Cerebellar cortex (tissue), 1 donor: ENCODE data around the gene MAP2K2.

ENCODE experiments used
- DNase-seq: peaks from one replicate; pipeline ENCODE4 v3.0.0-alpha.2; 2015; ENCODE audit warnings: low spot score

MAP2K2 gene

DNA sequence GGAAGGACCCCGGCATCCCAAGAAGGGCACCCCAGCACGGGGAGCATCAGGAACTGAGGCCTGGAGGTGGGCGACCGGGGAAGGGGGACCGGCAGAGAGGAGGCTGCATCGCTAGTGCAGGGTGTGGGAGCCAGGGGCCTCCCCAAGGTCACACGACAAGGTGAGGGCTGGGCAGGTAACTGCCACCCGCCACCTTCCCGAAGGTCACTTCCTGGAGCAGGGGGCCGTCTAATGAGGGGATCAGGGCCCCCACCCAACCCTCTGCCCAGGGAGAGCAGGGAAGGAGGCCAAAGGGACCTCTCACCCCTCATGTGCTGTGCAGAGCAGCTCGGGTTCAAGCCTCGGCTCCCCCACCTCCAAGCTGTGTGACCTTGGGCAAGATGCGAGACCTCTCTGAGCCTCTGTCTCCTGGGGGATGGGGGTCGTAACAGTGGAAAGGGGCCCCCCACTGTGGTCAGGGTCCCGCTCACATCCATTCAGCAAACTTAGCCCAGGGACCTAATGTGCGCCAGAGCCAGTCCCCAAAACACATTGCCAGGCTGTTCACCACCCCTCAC, 63.2 kb downstream of the MAP2K2 start:
- DNase-seq = no peak

DNA sequence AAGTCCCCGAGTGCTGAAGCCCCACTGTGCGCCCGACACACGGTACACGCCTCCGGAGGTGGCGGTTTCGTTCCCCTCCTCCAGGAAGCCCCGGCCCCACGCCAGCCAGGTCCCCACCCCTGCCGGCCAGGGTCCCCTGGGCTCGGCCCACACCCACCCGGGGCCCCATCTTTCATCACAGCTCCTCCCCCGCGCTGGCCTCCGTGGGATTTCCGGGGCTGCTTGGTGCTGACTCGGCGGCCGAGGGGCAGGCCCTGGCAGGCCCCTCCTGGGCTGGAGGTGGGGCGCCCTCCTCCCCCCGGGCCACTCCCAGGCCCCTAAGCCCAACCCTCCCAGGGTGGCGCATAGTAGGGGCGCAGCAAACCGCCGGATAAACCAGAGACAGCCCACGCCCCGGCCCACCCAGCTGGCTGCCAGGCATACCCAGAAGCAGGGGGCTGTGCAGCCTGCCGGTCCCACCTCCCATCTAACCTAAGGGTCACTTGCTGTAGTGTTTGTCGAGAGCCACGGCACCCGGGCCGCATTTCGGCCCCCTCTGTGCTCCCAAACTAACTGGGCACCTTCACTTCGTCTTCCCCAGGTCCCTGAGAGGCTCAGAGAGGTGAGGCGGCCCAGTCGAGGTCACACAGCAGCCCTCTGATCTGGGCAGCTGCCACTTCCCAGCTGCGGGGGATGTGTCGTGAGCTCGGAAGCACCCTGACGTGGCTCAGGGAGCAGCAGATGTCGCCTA, 63.9 kb downstream of the MAP2K2 start:
- no peak for DNase-seq

DNA sequence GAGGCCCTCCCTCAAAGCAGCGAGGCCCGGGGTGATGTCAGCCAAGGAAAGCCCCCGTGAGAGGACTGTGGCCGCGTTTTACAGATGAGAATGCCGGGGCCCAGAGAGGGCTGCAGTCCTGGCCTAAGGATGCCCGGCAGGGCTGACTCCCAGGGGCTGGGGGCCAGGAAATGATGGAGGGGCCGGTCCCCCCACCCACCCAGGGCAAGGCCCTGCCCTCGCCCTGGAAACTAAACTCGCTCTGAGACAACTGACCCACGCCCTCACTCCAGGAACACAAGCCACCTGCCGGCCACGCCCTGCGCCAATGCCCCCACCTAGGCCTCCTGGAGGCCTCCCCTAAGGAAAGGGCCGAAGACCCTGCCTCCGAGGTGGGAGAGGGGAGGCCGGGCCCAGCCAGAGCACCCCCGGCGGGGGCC, 64.5 kb downstream of the MAP2K2 start:
- no peak for DNase-seq

DNA sequence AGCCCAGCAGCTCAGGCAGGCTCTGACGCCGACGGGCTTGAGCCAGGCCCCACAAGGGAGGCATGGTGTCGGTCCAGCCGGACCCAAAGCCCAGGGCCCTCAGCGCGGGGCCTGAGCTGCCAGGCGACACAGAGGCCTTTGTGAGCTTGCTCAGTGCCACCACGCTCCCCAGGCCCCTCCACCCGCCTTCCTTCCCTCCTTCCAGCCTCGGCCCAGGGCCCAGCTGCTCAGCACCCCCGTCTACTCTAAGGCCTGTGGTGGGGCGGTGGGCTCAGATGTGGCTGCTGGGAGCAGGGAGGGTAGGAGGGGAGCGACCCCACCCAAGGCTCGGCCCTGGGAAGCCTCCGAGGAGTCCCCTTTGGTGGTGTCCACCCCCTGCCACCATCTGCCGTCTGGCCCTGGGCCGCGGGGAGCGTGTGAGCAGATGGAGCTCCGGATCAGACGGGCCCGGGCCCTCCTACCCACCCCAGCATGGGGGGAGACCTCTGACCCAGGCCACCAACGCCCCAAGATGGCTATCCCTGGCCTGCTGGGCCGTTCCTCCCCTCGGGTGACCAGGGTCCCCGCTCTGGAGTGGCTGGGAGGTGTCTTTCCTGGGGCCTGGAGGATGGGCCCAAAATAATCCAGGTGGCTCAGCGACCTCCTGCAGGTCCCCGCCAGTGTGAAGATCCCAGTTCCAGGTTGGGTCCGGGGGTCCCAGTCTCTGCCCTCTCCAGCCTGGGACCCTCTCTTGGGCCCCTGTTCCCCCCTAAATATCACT, 65.0 kb downstream of the MAP2K2 start:
- DNase-seq = peak; percentile 62

DNA sequence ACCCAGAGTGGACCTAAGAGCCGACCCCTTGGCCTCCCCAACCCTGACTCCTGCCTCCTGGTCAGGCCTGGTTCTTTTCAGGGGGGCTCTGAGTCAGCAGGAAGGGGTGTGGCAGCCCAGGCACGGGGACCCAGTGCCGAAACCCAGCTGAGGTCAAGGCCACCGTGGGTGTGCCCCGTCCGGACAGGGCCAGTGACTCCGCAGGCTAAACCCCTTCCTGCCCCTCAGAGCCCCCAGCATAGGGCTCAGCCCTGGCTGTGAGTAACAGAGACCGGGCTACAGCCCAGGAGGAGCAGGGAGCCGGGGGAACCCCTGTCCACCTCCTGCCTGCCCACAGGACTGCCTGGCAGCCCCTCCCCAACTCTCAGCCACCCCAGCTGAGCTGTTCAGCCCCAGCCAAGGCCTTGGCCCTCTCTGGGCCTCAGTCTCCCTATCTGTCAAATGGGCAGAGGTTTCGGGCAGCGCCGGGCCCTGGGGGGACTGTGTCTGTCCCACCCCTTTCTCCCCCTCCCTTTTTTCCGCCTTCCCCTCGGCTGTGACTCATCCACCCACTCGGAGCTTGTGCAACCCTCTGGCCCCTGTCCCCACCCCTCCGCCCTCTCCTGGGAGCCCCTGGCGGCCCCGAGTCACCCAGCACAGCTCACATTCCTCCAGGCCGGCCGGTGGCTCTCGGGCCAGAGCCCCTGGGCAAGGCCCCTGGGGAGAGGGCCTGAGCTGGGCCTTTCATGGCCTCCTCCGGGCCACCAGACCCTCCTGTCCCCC, 65.8 kb downstream of the MAP2K2 start:
- DNase-seq = no peak

DNA sequence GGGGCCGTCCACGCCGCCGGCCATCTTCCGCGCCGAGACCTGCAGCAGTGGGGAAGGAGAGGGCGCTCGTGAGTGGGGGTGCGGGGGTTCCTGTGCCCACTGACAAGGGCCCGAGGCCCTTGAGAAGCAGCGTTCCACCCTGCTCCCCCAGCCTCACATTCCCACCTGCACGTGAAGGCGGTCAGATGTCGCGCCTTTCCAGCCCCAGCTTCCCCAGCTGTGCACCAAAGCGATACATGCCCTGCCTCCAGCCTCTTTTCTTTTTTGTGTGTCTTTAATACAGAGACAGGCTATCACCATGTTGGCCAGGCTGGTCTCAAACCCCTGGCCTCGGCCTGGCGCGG, 68.7 kb downstream of the MAP2K2 start:
- no peak for DNase-seq

DNA sequence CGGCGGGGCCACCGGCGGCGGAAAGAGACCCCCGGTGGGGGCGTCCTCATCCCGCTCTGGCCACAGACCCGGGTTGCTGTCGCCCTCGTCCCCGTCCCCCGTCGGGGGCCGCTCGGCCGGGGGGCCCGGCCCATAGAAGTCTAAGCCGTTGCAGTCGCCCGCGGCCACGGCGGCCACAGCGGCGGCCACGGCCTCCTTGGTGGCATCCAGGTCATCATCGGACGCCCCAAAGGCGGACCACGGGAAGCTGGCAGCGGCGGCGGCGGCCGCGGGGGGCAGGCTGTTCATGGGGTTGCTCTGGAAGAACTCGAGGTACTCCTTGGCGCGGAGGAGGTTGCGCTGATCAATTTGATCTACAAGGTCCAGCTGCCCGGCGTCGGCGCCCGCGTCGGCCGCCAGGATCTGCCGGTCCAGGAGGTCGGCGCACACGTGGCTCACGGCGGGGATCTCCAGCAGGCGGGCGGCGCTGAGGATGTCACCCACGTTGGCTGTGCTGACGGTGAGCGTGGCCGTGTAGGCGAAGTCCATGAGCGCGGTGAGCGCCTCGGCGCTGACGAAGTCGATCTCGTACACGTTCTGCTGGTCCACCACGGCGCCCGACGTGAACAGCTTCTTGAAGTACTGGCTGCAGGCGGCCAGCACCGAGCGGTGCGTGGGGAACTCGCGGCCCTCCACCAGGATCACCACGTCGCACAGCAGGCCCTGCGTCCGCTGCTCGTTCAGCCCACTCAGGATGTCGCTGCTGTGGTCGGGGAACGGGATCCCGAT, 69.3 kb downstream of the MAP2K2 start:
- DNase-seq = no peak

DNA sequence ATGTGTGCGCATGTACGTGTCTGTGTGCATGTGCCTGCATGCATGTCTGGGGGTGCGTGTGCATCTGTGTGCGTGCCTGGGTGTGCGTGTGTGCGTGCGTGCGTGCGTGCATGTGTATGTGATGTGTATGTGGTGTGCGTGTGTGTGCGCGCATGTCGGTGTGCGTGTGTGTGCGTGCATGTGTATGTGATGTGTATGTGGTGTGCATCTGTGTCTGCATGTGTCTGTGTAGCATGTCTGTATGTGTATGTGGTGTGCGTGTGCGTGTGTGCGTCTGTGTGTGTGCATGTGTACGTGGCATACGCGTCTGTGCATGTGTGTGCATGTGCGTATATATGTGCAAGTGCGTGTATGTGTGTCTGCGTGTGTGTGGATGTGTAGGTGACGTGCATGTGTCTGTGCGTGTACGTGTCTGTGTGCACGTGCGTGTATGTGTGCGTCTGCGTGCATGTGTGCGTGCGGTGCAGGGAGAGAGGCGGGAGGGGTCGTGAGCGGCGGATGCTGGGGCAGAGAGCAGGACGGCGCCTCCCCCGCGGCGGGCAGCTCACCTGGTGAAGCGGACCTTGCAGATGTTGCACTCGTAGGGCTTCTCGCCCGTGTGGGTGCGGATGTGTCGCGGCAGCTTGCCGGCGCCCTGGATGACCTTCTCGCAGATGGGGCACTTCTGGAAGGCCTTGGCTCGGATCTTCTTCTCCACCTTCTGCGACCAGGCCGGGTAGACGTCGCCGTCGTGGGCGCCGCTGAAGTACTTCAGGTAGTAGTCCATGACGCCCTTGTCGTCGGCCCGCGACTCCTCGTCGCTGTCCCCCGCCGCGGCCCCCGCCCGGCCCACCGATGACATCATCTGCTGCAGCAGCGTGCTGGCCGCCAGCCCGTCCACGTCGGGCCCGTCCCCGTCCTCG, 70.2 kb downstream of the MAP2K2 start:
- DNase-seq = no peak

DNA sequence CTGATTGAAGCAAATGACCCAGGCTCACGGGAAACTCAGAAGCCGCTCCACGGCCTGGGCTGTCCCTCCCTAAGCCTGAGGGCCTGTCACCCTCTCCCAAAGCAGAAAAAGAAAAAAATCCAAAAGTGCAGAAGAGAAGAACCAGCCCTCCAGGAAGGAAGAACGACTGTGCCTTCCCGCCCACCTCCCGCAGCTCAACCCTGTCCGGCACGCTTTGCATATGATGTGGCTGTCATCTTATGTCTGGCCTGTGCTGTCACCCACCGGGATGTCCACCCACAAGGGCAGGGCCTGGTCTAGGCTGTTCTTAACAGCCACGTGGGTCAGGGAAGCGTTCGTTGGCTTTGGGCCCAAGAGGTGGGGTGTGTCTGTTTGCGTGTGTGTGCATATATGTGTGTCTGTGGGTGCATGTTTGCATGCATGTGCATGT, 70.9 kb downstream of the MAP2K2 start:
- DNase-seq = no peak

DNA sequence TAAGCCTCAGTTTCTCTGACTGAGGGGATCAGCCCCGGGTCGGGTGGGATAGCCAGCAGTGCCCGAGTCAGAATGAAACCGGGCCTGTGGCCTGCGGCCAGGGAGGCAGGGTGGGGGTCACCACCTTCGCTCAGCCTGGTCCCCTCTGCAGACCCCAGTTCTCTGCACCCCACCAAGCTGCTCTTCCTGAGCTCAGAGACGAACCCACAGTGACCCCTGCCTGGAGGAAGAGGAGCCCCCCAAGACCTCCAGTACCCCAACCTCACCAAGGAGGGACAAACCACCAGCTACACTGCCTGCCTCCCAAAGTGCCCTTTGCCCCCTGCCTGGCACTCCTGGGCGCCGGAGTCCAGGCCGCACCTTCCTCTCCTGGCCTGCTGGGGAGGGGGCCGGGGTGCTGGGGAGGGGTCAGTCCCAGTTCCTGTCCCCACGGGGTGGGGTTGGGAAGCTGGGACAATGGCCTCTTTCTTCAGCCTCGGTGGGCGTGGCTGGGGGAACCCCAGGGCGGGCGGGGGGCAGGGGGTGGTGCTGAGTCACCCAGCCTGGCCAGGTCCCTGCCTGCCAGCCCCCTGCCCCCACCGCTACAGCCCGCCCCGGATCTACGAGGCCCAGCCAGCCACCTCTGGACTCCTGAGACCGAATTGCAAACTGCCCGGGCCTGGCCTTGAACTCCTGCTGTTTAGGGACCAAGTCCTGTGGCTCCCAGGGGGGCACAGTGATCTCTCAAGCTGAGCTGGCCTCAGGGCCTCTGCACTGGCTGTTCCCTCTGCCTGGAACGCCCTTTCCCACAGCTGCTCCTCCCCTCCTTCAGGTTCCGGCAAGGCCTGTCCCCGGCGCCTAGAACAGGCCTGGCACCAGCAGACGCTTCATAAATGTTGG, 71.6 kb downstream of the MAP2K2 start:
- no peak for DNase-seq

DNA sequence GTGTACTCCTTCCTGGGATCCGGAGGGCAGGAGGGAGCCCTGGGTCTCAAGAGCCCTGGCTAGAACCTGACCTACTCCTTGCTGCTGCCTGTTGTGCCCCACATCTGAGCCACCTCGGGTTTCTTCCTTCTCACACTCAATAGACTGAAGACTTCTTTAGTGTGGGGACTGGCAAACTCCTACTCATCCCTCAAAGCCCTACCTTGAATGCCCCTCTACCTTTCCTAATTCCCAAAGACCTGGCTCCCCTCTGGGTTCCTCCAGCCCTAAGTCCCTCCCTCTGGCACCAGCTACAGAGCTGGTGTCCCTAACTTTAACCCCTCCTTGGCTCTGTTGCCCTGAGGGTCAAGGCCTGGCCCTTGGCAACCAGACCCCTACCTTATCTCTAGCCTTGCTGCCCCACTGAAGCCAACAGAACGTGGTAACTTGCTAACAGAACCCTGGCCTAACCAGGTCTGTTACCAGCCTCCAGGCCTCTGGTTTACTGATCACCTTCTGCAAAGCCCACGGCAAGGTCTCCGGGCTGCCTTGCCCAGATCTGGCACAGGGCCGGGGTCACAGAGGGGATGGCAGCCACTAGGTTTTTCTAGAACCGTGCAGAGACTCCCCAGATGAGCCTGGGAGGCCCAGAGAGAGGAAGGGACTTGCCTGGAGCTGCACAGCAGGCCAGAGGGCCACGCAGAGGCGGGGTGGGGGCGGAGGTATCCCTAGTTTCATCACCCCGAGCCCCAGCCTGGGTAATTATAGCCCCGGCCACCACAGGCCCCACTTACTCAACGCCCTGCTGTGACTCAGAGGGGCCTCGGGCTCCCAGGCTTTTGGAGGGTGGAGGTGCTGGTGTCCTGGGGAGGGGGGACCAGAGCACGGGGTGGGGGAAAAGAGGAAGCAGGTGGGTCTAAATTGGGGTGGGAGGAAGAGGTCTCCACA, 72.5 kb downstream of the MAP2K2 start:
- DNase-seq = no peak

DNA sequence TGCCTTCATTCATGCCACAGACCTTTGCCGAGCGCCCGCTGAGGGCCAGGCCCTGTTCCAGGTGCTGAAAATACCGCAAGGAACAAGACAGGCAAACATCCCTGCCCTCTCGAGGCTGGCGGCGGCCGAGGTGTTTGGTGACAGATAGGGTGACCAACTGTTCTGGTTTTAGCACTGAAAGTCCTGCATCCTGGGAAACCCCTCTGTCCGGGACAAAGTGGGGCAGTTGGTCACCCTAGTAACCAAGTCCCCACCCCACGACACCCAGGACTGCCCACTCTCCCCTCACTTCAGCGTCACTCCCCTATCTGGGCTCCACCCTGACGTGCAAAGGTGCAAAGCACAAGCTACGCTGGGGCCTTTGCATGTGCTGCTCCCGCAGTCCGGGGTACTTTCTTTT, 74.5 kb downstream of the MAP2K2 start:
- peak; percentile 86 for DNase-seq

DNA sequence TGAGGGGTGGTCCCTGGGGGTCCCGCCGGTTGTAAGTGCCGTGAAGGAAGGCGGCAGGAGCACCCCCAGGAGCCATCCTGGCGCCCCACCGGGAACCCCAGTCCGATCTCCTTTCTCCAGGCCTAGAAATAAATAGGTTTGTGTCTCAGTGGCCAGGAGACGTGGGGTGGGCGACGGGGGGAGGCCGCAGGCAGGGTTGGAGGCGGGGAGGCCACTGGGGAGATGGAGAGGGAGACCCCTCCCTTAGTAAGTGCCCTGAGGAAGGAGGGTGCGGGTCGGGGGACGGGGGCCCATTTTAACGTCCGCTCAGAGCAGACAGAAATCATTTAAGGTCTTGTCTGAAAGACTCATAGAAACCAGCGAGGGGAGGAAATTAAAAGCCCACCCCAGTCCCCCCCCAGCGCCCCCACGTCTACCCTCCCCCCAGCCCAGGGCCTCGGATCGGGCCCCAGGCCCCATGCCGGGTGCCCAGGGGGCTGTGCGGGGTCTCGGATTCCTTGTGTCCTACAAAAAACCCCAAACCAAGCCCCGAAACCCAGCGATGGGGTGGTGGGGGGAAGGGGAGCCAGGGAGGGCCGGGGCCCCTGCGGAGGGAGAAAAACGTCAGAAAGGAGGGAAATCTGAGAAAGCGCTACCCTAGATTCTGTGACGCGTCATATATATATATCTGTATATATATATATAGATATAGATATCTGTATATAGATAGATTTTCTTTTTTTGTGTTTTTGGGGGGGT, 76.8 kb downstream of the MAP2K2 start:
- DNase-seq = no peak

DNA sequence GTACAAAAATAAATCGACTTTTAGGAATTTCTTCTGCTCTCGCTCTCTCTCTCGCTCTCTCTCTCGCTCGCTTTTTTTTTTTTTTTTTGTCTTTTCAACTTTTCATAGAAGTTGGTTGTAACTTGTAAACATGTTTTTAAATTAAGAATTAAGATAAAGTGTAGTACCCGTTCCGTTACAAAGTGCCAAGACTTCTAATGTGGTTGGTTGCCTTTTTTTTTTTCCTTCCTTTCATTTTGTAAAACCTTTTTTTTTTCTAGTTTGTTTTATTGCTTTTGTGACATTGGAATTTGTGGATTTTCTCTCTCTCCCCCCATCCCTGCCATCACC, 77.6 kb downstream of the MAP2K2 start:
- DNase-seq = no peak

DNA sequence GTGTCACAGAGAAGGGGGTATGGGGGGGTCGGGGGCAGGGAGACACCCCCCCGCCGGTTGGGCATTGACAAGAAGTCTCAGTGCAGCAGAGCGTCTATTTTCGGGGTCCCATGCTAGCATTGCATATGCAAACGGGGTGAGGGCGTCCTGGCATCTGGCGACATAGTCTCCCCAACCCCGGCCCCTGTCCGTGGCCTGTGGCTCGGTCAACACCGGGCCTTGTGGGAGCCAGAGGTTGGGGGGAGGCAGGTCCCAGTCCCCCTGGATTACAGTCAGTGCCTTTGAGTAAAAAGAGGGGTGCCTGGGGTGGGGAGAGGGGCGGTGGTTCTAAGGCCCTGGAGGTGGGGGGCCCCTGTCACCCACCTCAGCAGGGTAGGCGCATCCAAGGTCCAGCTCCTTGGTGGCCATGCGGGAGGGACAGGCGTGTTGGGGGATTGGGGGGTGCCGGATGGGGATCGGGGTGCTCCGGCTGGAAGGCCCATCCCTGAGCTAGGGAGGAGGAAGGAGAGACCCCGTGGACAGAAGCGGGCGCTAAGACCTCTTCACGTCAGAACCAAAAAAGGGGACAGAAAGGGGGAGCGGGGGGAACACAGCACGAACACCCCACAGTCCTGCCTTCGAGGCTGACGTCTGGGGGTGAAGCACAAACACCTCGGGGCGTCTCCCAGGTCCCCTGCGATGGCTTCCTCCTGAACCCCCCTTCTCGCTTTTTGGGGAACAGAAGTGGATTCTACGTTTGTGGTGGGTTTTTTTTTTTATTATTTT, 78.1 kb downstream of the MAP2K2 start:
- DNase-seq = no peak

DNA sequence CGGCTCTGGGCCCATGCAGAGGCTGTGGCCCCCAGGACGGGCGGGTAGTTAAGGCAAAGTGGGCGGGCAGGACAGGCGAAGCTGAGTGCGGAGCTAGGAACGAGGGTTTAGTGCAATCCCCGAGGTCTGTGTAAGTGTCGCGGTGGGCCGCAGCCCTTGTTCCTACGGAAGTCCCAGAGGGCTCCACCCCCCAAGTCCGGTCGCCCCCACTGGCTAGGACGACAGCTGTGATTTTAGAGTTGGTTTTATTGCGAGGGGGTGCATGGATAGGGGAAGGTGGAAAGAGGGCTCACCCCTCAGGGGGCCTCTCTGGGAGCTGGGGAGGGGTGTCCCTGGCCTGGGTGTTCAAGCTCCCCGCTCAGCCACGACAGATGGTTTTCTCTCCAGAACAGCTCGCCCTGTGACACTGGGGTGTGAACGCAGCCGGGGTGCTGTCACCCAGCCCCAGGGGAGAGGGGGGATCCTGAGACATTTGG, 78.9 kb downstream of the MAP2K2 start:
- no peak for DNase-seq
